A549 (cell line): ENCODE measurements around the gene MRPL2. TPM values are rescaled to one million over a fixed set of nuclear protein-coding genes. Genes with fewer than 3 reads are reported as not detected.
A peak's percentile ranks its signal among the peaks of the same experiment; 100 is the strongest.

Experiments used
- ATAC-seq, 2 experiments: fragments of 200-7000 bp in 1 of 2; fragments of >200 bp in 1 of 2; cut with Nextera tagmentation in 1 of 2; cut with Tn5 transposase in 1 of 2; 3 replicates each; pipeline versions ENCODE4 v1.8.0 to v1.9.1; 2018 to 2020; ENCODE audit warnings: mild to moderate bottlenecking in 1 of 2, moderate library complexity in 1 of 2
- CTCF ChIA-PET: fragments of 300-600 bp; sonication (Branson Sonifier 250); formaldehyde crosslinking; extraction: SDS; loops from one replicate; lab custom pipeline; 2021; ENCODE audit warnings: antibody characterized with exemption, inconsistent platforms; lab: Yijun Ruan, JAX
- POLR2A ChIA-PET: fragments of 350-600 bp; formaldehyde crosslinking; extraction: SDS; loops from one replicate; lab custom pipeline; 2021; ENCODE audit warnings: antibody characterized with exemption, inconsistent platforms; lab: Yijun Ruan, JAX
- DNase-seq, 2 experiments: peaks; one replicate each; pipeline versions ENCODE4 v3.0.0 to v3.0.0-alpha.2; 2011 to 2016; ENCODE audit warnings: low read depth in 1 of 2, low spot score in 1 of 2
- FAIRE-seq: peaks from 2 replicates; lab custom pipeline; 2011; peaks lifted over from hg19 to GRCh38; lab: Jason Lieb, UNC
- H3K27ac ChIP-seq, 2 experiments: fragments of >200 bp; sonication (Bioruptor Twin); formaldehyde crosslinking; 3 replicates each; pipeline ENCODE4 v1.5.1; 2016 to 2017
- H3K4me1 ChIP-seq: fragments of >200 bp; sonication (Bioruptor Twin); formaldehyde crosslinking; 3 replicates; pipeline ENCODE4 v1.6.1; 2016
- H3K4me2 ChIP-seq: fragments of >200 bp; sonication (Bioruptor Twin); formaldehyde crosslinking; 3 replicates; pipeline ENCODE4 v1.6.1; 2016
- H3K4me3 ChIP-seq: fragments of >200 bp; sonication (Bioruptor Twin); formaldehyde crosslinking; 3 replicates; pipeline ENCODE4 v1.5.1; 2016
- H3K9me3 ChIP-seq: fragments of >200 bp; sonication (Bioruptor Twin); formaldehyde crosslinking; 3 replicates; pipeline ENCODE4 v1.6.1; 2016
- CBX2 ChIP-seq: fragments of 200-600 bp; sonication (generic); IDR thresholded peaks from 2 replicates; pipeline ENCODE4 v1.6.1; 2016; ENCODE audit warnings: low read depth, mild to moderate bottlenecking, borderline replicate concordance
- CEBPB ChIP-seq, 2 experiments: fragments of >200 bp in 1 of 2; sonication (Bioruptor Twin) in 1 of 2; formaldehyde crosslinking in 1 of 2; IDR thresholded peaks; 2 replicates each; pipeline ENCODE4 v1.6.1; 2012 to 2016
- CHD2 ChIP-seq: fragments of 150-350 bp; IDR thresholded peaks from 2 replicates; pipeline ENCODE4 v1.6.1; 2014; ENCODE audit warnings: low read length; ENCODE audit not compliant: partially characterized antibody
- CTCF ChIP-seq: fragments of >200 bp; sonication (Bioruptor Twin); formaldehyde crosslinking; IDR thresholded peaks from 3 replicates; pipeline ENCODE4 v1.5.1; 2016
- EHF ChIP-seq: fragments of 250-450 bp; sonication (Bioruptor Pico); IDR thresholded peaks from 2 replicates; pipeline ENCODE4 v1.5.0; 2020; ENCODE audit warnings: mild to moderate bottlenecking
- ESRRA ChIP-seq: fragments of 150-350 bp; IDR thresholded peaks from 2 replicates; pipeline ENCODE4 v1.6.1; 2014; ENCODE audit warnings: mild to moderate bottlenecking, low read length, borderline replicate concordance
- FOSL2 ChIP-seq, 2 experiments: fragments of 450-650 bp in 1 of 2; fragments of >200 bp in 1 of 2; sonication (Bioruptor Twin) in 1 of 2; formaldehyde crosslinking; IDR thresholded peaks; 2 replicates each; pipeline versions ENCODE4 v1.5.0 to v1.6.1; 2016 to 2020; ENCODE audit warnings: mild to moderate bottlenecking in 1 of 2, moderate library complexity in 1 of 2
- FOXS1 ChIP-seq: fragments of 250-450 bp; sonication (Bioruptor Pico); IDR thresholded peaks from 2 replicates; pipeline ENCODE4 v1.5.0; 2020; ENCODE audit warnings: mild to moderate bottlenecking, moderate library complexity
- HDAC2 ChIP-seq: fragments of 200-600 bp; sonication (generic); IDR thresholded peaks from 2 replicates; pipeline ENCODE4 v1.6.1; 2016
- HES2 ChIP-seq: fragments of >200 bp; sonication (Bioruptor Twin); formaldehyde crosslinking; IDR thresholded peaks from 2 replicates; pipeline ENCODE4 v1.6.1; 2016
- HEYL ChIP-seq: fragments of 250-450 bp; sonication (Bioruptor Pico); IDR thresholded peaks from 2 replicates; pipeline ENCODE4 v1.8.0; 2021; ENCODE audit warnings: mild to moderate bottlenecking, moderate library complexity
- HOXA7 ChIP-seq: fragments of 250-450 bp; sonication (Bioruptor Pico); IDR thresholded peaks from 2 replicates; pipeline ENCODE4 v1.5.0; 2020; ENCODE audit warnings: mild to moderate bottlenecking, moderate library complexity
- HOXB5 ChIP-seq: fragments of 250-450 bp; sonication (Bioruptor Pico); IDR thresholded peaks from 2 replicates; pipeline ENCODE4 v1.5.0; 2020; ENCODE audit warnings: mild to moderate bottlenecking, moderate library complexity
- KDM1A ChIP-seq: fragments of 200-600 bp; sonication (generic); IDR thresholded peaks from 2 replicates; pipeline ENCODE4 v1.6.1; 2016; ENCODE audit warnings: low read depth, mild to moderate bottlenecking
- KDM5A ChIP-seq: fragments of 200-600 bp; sonication (generic); IDR thresholded peaks from 2 replicates; pipeline ENCODE4 v1.6.1; 2016; ENCODE audit warnings: antibody characterized with exemption, mild to moderate bottlenecking
- MAZ ChIP-seq: fragments of 150-350 bp; IDR thresholded peaks from 2 replicates; pipeline ENCODE4 v1.6.1; 2014; ENCODE audit warnings: antibody characterized with exemption, low read depth, low read length, borderline replicate concordance
- MYC ChIP-seq: IDR thresholded peaks from 2 replicates; pipeline ENCODE4 v1.6.1; 2012; ENCODE audit warnings: mild to moderate bottlenecking, inconsistent platforms, low read length, improper control_type of control experiment, borderline replicate concordance
- NR3C1 ChIP-seq: fragments of >200 bp; sonication (Bioruptor Twin); formaldehyde crosslinking; IDR thresholded peaks from 3 replicates; pipeline ENCODE4 v1.6.1; 2017
- PBX3 ChIP-seq: IDR thresholded peaks from 2 replicates; pipeline ENCODE4 v1.6.1; 2012
- PHF8 ChIP-seq: fragments of 200-600 bp; sonication (generic); IDR thresholded peaks from 2 replicates; pipeline ENCODE4 v1.6.1; 2016; ENCODE audit warnings: low read depth, mild to moderate bottlenecking, antibody characterized with exemption, moderate library complexity, borderline replicate concordance
- POLR2AphosphoS2 ChIP-seq: conservative IDR thresholded peaks from 2 replicates; pipeline ENCODE4 v1.6.1; 2012; ENCODE audit warnings: low read length, improper control_type of control experiment, inconsistent platforms
- RFX5 ChIP-seq: fragments of 450-650 bp; IDR thresholded peaks from 2 replicates; pipeline ENCODE4 v1.7.1; 2014; ENCODE audit warnings: antibody characterized with exemption, mild to moderate bottlenecking, moderate library complexity
- USF2 ChIP-seq: fragments of 450-650 bp; IDR thresholded peaks from 2 replicates; pipeline ENCODE4 v1.6.1; 2014; ENCODE audit warnings: antibody characterized with exemption
- ZC3H11A ChIP-seq: fragments of 450-650 bp; IDR thresholded peaks from 2 replicates; pipeline ENCODE4 v1.6.1; 2014; ENCODE audit warnings: antibody characterized with exemption, mild to moderate bottlenecking
- ZFP36 ChIP-seq: fragments of 450-650 bp; IDR thresholded peaks from 2 replicates; pipeline ENCODE4 v1.6.1; 2014; ENCODE audit warnings: borderline replicate concordance; ENCODE audit not compliant: partially characterized antibody
- WGBS: methylation state at CpG from one replicate; pipeline ENCODE4 v1.1.6; 2017; ENCODE audit errors: missing lambda C conversion rate; 5-methylcytosine and 5-hydroxymethylcytosine counted together
- polyA plus RNA-seq, 4 experiments: library from polyadenylated mRNA; depleted of rRNA in 3 of 4; stranded (reverse); fragments of >200 nt; fragmentation: RNase III in 1 of 4; extraction: RNeasy Plus Mini Kit Qiagen cat#74134 plus additional on column Dnase treatment in 1 of 4; gene quantifications; 2 replicates in 3 of 4; 3 replicates in 1 of 4; pipeline ENCODE4 v1.2.3, GENCODE V29; 2011 to 2017
- TF ChIP-seq, protein P1 (sequence below): fragments of 250-450 bp; sonication (Bioruptor Pico); IDR thresholded peaks from 2 replicates; pipeline ENCODE4 v1.5.0; 2020; ENCODE audit warnings: low read depth, mild to moderate bottlenecking, moderate library complexity
- TF ChIP-seq, protein P2 (sequence below): IDR thresholded peaks from 2 replicates; pipeline ENCODE4 v1.6.1; 2012
- TF ChIP-seq, protein P3 (sequence below): fragments of >200 bp; sonication (Bioruptor Twin); formaldehyde crosslinking; IDR thresholded peaks from 3 replicates; pipeline ENCODE4 v1.6.1; 2016

The MRPL2 gene
- polyA plus RNA-seq, 2 of the 4 experiments (the other 2 are of a cell fraction), result 33.7 to 51.9 TPM

DNA sequence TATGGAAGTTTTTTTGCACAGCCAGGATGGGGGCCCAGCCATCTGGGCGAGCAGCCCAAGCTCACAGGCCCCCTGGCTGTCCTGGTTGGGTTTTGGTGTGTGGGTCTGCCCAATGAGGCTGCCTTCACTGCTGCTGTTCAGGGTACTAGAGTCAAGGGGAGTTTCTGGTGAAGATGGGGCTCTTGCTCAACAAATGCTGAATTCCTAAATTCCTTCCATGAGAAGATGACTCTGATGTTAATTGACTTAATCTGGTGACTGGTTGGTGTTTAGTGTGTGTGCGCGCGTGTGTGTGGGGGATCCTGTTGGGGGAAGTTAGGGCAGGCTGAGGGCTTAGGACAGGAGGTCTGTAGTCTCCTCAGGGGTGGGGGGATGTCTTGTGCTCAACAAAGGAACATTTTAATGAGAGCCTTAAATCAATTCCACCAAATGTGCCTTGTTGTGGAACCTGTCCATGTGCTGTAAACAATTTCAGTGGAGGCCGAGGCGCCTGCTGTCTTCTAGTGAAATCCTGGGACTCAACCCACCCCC is 18.8 kb upstream of the MRPL2 start:
- CTCF ChIA-PET, result interaction anchor here (1.3 to 3.1 kb wide), 2 partner anchors 51 to 65 kb away, joined by 4 to 20 read pairs; no protein-coding TSS in a partner anchor
- DNase-seq (no peak), FAIRE-seq (no peak), ATAC-seq (no peak)
- Histone ChIP-seq H3K4me2 (no peak overlapping the region), H3K27ac (no peak overlapping the region), H3K4me3 (no peak overlapping the region), H3K4me1 (peaks cover 6% of the 10 kb centered on the region; the same call in 2 of the 3 replicates), H3K9me3 (no peaks in the 10 kb centered on the region)
- no peak for TF ChIP-seq MYC
- TF ChIP-seq HES2, result no peak
- no peak for TF ChIP-seq HOXB5 (CRISPR knock-in tag)
- TF ChIP-seq HOXA7 (CRISPR knock-in tag), result no peak
- no peak for TF ChIP-seq FOSL2 (IDR thresholded peaks at IDR 0.05)
- no peak for TF ChIP-seq FOSL2 (CRISPR knock-in tag; IDR thresholded peaks at IDR 0.05)
- no peak for TF ChIP-seq KDM5A
- no peak for TF ChIP-seq HEYL (CRISPR knock-in tag)
- no peak for TF ChIP-seq ESRRA
- TF ChIP-seq, protein P1, sequence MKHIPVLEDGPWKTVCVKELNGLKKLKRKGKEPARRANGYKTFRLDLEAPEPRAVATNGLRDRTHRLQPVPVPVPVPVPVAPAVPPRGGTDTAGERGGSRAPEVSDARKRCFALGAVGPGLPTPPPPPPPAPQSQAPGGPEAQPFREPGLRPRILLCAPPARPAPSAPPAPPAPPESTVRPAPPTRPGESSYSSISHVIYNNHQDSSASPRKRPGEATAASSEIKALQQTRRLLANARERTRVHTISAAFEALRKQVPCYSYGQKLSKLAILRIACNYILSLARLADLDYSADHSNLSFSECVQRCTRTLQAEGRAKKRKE, result no peak
- no peak for TF ChIP-seq CTCF
- no peak for TF ChIP-seq MAZ
- TF ChIP-seq PBX3, result no peak
- TF ChIP-seq USF2, result no peak
- TF ChIP-seq HDAC2, result no peak
- no peak for TF ChIP-seq EHF
- no peak for TF ChIP-seq ZC3H11A
- no peak for TF ChIP-seq CHD2
- no peak for TF ChIP-seq RFX5
- WGBS, result 79% methylated on average over 6 of the region's 6 CpGs
- POLR2A ChIA-PET, result no interaction called here

DNA sequence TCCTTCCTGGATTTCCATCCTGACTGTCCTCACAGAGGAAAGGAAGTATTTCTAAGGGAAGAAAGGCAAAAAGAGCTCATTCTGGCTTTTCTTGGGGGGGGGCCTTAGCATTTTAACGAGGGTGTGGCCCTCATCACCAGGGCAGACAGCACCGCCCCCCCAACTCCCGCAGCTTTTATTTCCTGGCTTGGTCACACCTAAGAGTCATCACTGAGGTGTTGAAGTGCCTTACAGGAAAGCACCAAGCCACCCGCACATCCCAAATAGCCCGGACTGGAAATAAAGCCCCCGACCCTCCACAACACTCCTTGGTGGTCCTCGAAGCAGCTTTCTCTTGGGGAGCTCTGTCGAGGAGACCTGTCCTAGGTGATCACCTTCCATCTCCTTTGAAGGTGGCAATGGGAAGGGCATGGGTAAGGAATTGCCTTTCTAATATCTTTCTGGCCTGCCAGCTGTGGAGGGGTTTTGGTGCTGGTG is 18.1 kb upstream of the MRPL2 start:
- H3K9me3 ChIP-seq, result no peaks in the 10 kb centered on the region
- WGBS, result 67% methylated on average over 6 of the region's 8 CpGs
- DNase-seq, result no peak
- POLR2A ChIA-PET, result interaction anchor here (0.6 kb wide), 1 partner anchor 18 kb away, joined by 3 read pairs; the partner anchor contains the start of genes KLC4 and MRPL2
- TF ChIP-seq FOXS1, result no peak
- no peak for TF ChIP-seq USF2
- no peak for TF ChIP-seq POLR2AphosphoS2
- no peak for TF ChIP-seq EHF
- no peak for TF ChIP-seq HOXA7 (CRISPR knock-in tag)
- no peak for TF ChIP-seq CHD2
- no peak for TF ChIP-seq NR3C1
- no peak for TF ChIP-seq CEBPB (IDR thresholded peaks at IDR 0.05)
- TF ChIP-seq KDM1A, result no peak
- TF ChIP-seq ZFP36, result no peak
- TF ChIP-seq, protein P2, sequence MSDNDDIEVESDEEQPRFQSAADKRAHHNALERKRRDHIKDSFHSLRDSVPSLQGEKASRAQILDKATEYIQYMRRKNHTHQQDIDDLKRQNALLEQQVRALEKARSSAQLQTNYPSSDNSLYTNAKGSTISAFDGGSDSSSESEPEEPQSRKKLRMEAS, result no peak
- no peak for TF ChIP-seq PHF8
- no peak for TF ChIP-seq CBX2
- TF ChIP-seq, protein P3, sequence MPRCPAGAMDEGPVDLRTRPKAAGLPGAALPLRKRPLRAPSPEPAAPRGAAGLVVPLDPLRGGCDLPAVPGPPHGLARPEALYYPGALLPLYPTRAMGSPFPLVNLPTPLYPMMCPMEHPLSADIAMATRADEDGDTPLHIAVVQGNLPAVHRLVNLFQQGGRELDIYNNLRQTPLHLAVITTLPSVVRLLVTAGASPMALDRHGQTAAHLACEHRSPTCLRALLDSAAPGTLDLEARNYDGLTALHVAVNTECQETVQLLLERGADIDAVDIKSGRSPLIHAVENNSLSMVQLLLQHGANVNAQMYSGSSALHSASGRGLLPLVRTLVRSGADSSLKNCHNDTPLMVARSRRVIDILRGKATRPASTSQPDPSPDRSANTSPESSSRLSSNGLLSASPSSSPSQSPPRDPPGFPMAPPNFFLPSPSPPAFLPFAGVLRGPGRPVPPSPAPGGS, result no peak
- no peak for TF ChIP-seq ZC3H11A
- TF ChIP-seq, all 56 proteins: peak for 0
- FAIRE-seq (no peak), ATAC-seq (no peak)
- Histone ChIP-seq H3K27ac (no peak overlapping the region), H3K4me1 (peaks cover 6% of the 10 kb centered on the region; the same call in 2 of the 3 replicates), H3K4me3 (no peak overlapping the region), H3K4me2 (peak overlapping the region; percentile 92)
- CTCF ChIA-PET, result interaction anchor here (1.3 to 3.1 kb wide), 2 partner anchors 52 to 65 kb away, joined by 4 to 20 read pairs; no protein-coding TSS in a partner anchor
